Hepatocyte (in vitro differentiated cells): ENCODE data around the gene PLXNA2. TPM values are rescaled to one million over a fixed set of nuclear protein-coding genes. Genes with fewer than 3 reads are reported as not detected.

Experiments
- DNase-seq: peaks from one replicate; pipeline ENCODE4 v3.0.0-alpha.2; 2016; ENCODE audit warnings: low spot score
- H2AFZ ChIP-seq: fragments of 200-600 bp; sonication (generic); 2 replicates; pipeline ENCODE4 v1.6.0; 2016; ENCODE audit warnings: antibody characterized with exemption, mild to moderate bottlenecking
- H3K27ac ChIP-seq: fragments of 200-600 bp; sonication (generic); 2 replicates; pipeline ENCODE4 v1.5.1; 2016; ENCODE audit warnings: mild to moderate bottlenecking
- H3K27me3 ChIP-seq: fragments of 200-600 bp; sonication (generic); 2 replicates; pipeline ENCODE4 v1.6.1; 2016
- H3K36me3 ChIP-seq: fragments of 200-600 bp; sonication (generic); replicated peaks from 2 replicates; pipeline ENCODE4 v1.5.1; 2016; ENCODE audit warnings: low read depth; ENCODE audit not compliant: insufficient read depth
- H3K4me1 ChIP-seq: fragments of 200-600 bp; sonication (generic); 2 replicates; pipeline ENCODE4 v1.5.1; 2016; ENCODE audit warnings: mild to moderate bottlenecking, moderate library complexity; ENCODE audit not compliant: insufficient read depth
- H3K4me2 ChIP-seq: fragments of 200-600 bp; sonication (generic); 2 replicates; pipeline ENCODE4 v1.6.0; 2016
- H3K4me3 ChIP-seq: fragments of 200-600 bp; sonication (generic); 2 replicates; pipeline ENCODE4 v1.5.1; 2016; ENCODE audit warnings: mild to moderate bottlenecking
- H3K79me2 ChIP-seq: fragments of 200-600 bp; sonication (generic); 2 replicates; pipeline ENCODE4 v1.6.0; 2017; ENCODE audit warnings: mild to moderate bottlenecking
- H3K9me2 ChIP-seq: fragments of 200-600 bp; sonication (generic); replicated peaks from 2 replicates; pipeline ENCODE4 v1.6.0; 2017; ENCODE audit warnings: mild to moderate bottlenecking; ENCODE audit not compliant: insufficient read depth
- H3K9me3 ChIP-seq: fragments of 200-600 bp; sonication (generic); 2 replicates; pipeline ENCODE4 v1.5.1; 2016; ENCODE audit warnings: low read depth, mild to moderate bottlenecking
- H4K20me1 ChIP-seq: fragments of 200-600 bp; sonication (generic); 2 replicates; pipeline ENCODE4 v1.6.0; 2016; ENCODE audit warnings: mild to moderate bottlenecking; ENCODE audit not compliant: insufficient read depth, poor library complexity, severe bottlenecking
- CTCF ChIP-seq: fragments of 200-600 bp; sonication (generic); IDR thresholded peaks from 2 replicates; pipeline ENCODE4 v1.5.1; 2016; ENCODE audit warnings: antibody characterized with exemption, mild to moderate bottlenecking; ENCODE audit not compliant: poor library complexity
- EZH2 ChIP-seq: fragments of 200-600 bp; sonication (generic); IDR thresholded peaks from 2 replicates; pipeline ENCODE4 v1.6.1; 2016; ENCODE audit warnings: antibody characterized with exemption, mild to moderate bottlenecking, borderline replicate concordance
- EZH2phosphoT487 ChIP-seq: fragments of 200-600 bp; sonication (generic); IDR thresholded peaks from one replicate; pipeline ENCODE4 v1.6.1; 2018; ENCODE audit warnings: antibody characterized with exemption, mild to moderate bottlenecking, low read depth, moderate library complexity; ENCODE audit not compliant: unreplicated experiment, severe bottlenecking
- WGBS: methylation state at CpG from one replicate; pipeline ENCODE4 v1.1.6; 2016; ENCODE audit warnings: low lambda C conversion rate; ENCODE audit errors: missing lambda C conversion rate; 5-methylcytosine and 5-hydroxymethylcytosine counted together
- polyA plus RNA-seq: library from polyadenylated mRNA; unstranded; fragments of >200 nt; fragmentation: Nextera tagmentation; extraction: Ambion mirVana; gene quantifications from 2 replicates; pipeline ENCODE4 v1.2.1, GENCODE V29; 2016
- total RNA-seq: library from RNA; depleted of rRNA; stranded (reverse); fragments of >200 nt; gene quantifications from 2 replicates; pipeline ENCODE4 v1.2.3, GENCODE V29; 2014

The PLXNA2 gene
- total and polyA plus RNA-seq, 2 experiments from 2014 or later, result 9.8 to 13.1 TPM

GRCh38 chr1:207978441-207978840 lies 265.7 kb downstream of the PLXNA2 start:
- no peaks in the 10 kb centered on the region for H3K36me3 ChIP-seq
- no peak overlapping the region for H3K4me2 ChIP-seq
- H2AFZ ChIP-seq, result no peak overlapping the region
- no peak for TF ChIP-seq CTCF
- no peak for TF ChIP-seq EZH2
- TF ChIP-seq EZH2phosphoT487, result no peak
- no peaks in the 10 kb centered on the region for H3K9me2 ChIP-seq
- DNase-seq, result no peak
- H3K9me3 ChIP-seq, result no peaks in the 10 kb centered on the region
- H4K20me1 ChIP-seq, result no peaks in the 10 kb centered on the region
- H3K27me3 ChIP-seq, result peaks cover 20% of the 10 kb centered on the region
- no peak overlapping the region for H3K4me3 ChIP-seq
- no peak overlapping the region for H3K27ac ChIP-seq
- no peaks in the 10 kb centered on the region for H3K79me2 ChIP-seq
- 77% methylated on average over 4 of the region's 4 CpGs for WGBS
- no peaks in the 10 kb centered on the region for H3K4me1 ChIP-seq

- Histone ChIP-seq H3K36me3 (no peaks in the 10 kb centered on the region), H2AFZ (no peak overlapping the region), H3K9me3 (no peaks in the 10 kb centered on the region), H3K27ac (no peak overlapping the region), H3K27me3 (peaks cover 20% of the 10 kb centered on the region), H3K4me2 (no peak overlapping the region), H3K4me1 (no peaks in the 10 kb centered on the region), H4K20me1 (no peaks in the 10 kb centered on the region), H3K79me2 (no peaks in the 10 kb centered on the region), H3K9me2 (no peaks in the 10 kb centered on the region), H3K4me3 (no peak overlapping the region)
- 88% methylated on average over 1 of the region's 1 CpG for WGBS
- DNase-seq, result no peak
- TF ChIP-seq CTCF, result no peak
Observed at GRCh38 chr1:207977876-207978275, 266.3 kb downstream of the PLXNA2 start.

- Histone ChIP-seq H3K4me2 (no peak overlapping the region), H3K36me3 (no peaks in the 10 kb centered on the region), H2AFZ (no peak overlapping the region), H3K79me2 (no peaks in the 10 kb centered on the region), H4K20me1 (no peaks in the 10 kb centered on the region), H3K9me2 (no peaks in the 10 kb centered on the region), H3K4me3 (no peak overlapping the region), H3K27ac (no peak overlapping the region), H3K27me3 (peaks cover 12% of the 10 kb centered on the region), H3K9me3 (no peaks in the 10 kb centered on the region), H3K4me1 (peaks cover 3% of the 10 kb centered on the region)
- TF ChIP-seq CTCF, result no peak
- TF ChIP-seq EZH2phosphoT487, result no peak
- TF ChIP-seq EZH2, result no peak
- DNase-seq, result no peak
- WGBS, result 79% methylated on average over 5 of the region's 5 CpGs
Observed at GRCh38 chr1:207973898-207974568, 270.2 kb downstream of the PLXNA2 start.

- no peak overlapping the region for H3K27ac ChIP-seq
- WGBS, result 63% methylated on average over 5 of the region's 5 CpGs
- no peaks in the 10 kb centered on the region for H3K36me3 ChIP-seq
- H3K9me2 ChIP-seq, result no peaks in the 10 kb centered on the region
- no peaks in the 10 kb centered on the region for H3K9me3 ChIP-seq
- H3K4me3 ChIP-seq, result no peak overlapping the region
- no peak for DNase-seq
- peaks cover 3% of the 10 kb centered on the region for H3K4me1 ChIP-seq
- no peaks in the 10 kb centered on the region for H4K20me1 ChIP-seq
- H3K79me2 ChIP-seq, result no peaks in the 10 kb centered on the region
- no peak overlapping the region for H3K4me2 ChIP-seq
- TF ChIP-seq EZH2phosphoT487 (no peak), CTCF (no peak), EZH2 (no peak)
- peaks cover 12% of the 10 kb centered on the region for H3K27me3 ChIP-seq
- no peak overlapping the region for H2AFZ ChIP-seq
Observed at GRCh38 chr1:207972337-207972736, 271.8 kb downstream of the PLXNA2 start.
